SKM-1 treated with dmso at 0.1 percent for 144 hours (cell line): Measurements from ENCODE around the gene KRT82.

Source experiments
- DNase-seq: peaks from one replicate; lab custom pipeline; 2025; ENCODE audit not compliant: unreplicated experiment; lab: John Stamatoyannopoulos, UW

The KRT82 gene

GRCh38 chr12:52362118-52362726 lies 43.9 kb downstream of the KRT82 start:
- DNase-seq: no peak

- no peak for DNase-seq
These were observed 44.6 kb downstream of the KRT82 start for GRCh38 chr12:52361553-52361952.

- DNase-seq: no peak
These were observed 45.4 kb downstream of the KRT82 start for GRCh38 chr12:52360663-52361271.

- no peak for DNase-seq
These were observed 46.0 kb downstream of the KRT82 start for GRCh38 chr12:52360106-52360662.

- no peak for DNase-seq
These were observed 46.5 kb downstream of the KRT82 start for GRCh38 chr12:52359621-52360061.

GRCh38 chr12:52358575-52359350 lies 47.4 kb downstream of the KRT82 start:
- no peak for DNase-seq

GRCh38 chr12:52356762-52357580 lies 49.2 kb downstream of the KRT82 start:
- no peak for DNase-seq

GRCh38 chr12:52356031-52356761 lies 49.9 kb downstream of the KRT82 start:
- DNase-seq: no peak

- DNase-seq: no peak
These were observed 51.0 kb downstream of the KRT82 start for GRCh38 chr12:52355176-52355575.

- no peak for DNase-seq
These were observed 51.9 kb downstream of the KRT82 start for GRCh38 chr12:52354200-52354599.

- DNase-seq: no peak
These were observed 52.4 kb downstream of the KRT82 start for GRCh38 chr12:52353766-52354165.

- DNase-seq: no peak
These were observed 53.2 kb downstream of the KRT82 start for GRCh38 chr12:52352951-52353350.

GRCh38 chr12:52351196-52352059 lies 54.7 kb downstream of the KRT82 start:
- DNase-seq: no peak

GRCh38 chr12:52350786-52351185 lies 55.3 kb downstream of the KRT82 start:
- DNase-seq: no peak

- DNase-seq: no peak
These were observed 56.0 kb downstream of the KRT82 start for GRCh38 chr12:52350021-52350620.

- no peak for DNase-seq
These were observed 56.9 kb downstream of the KRT82 start for GRCh38 chr12:52349196-52349595.

GRCh38 chr12:52347551-52348510 lies 58.3 kb downstream of the KRT82 start:
- no peak for DNase-seq

GRCh38 chr12:52347016-52347415 lies 59.1 kb downstream of the KRT82 start:
- DNase-seq: no peak
